Dendritic cell treated with granulocyte-macrophage colony-stimulating factor and Interleukin-4, amounts not matched to agents 40 ng/mL and 50 ng/mL, for 4 days (primary cell): ENCODE results near the gene ELF4.

ENCODE experiments used
- H3K27ac Mint-ChIP-seq: one replicate; pipeline ENCODE4 v1.8.0; 2022; ENCODE audit warnings: mild to moderate bottlenecking, mixed read lengths
- H3K27me3 Mint-ChIP-seq: one replicate; pipeline ENCODE4 v1.8.0; 2022; ENCODE audit warnings: mild to moderate bottlenecking, mixed read lengths
- H3K36me3 Mint-ChIP-seq: one replicate; pipeline ENCODE4 v1.8.0; 2022; ENCODE audit warnings: low read depth, mixed read lengths
- H3K4me1 Mint-ChIP-seq: one replicate; pipeline ENCODE4 v1.8.0; 2022; ENCODE audit warnings: low read depth, mixed read lengths
- H3K4me3 Mint-ChIP-seq: one replicate; pipeline ENCODE4 v1.8.0; 2022; ENCODE audit warnings: mild to moderate bottlenecking, moderate library complexity, mixed read lengths
- H3K9me3 Mint-ChIP-seq: one replicate; pipeline ENCODE4 v1.8.0; 2022; ENCODE audit warnings: mixed read lengths
- intact Hi-C: fragments of 100-400 bp; cut with micrococcal nuclease; formaldehyde crosslinking; loops from one replicate; pipeline ENCODE4 v1.15.0; 2022

Gene ELF4

DNA sequence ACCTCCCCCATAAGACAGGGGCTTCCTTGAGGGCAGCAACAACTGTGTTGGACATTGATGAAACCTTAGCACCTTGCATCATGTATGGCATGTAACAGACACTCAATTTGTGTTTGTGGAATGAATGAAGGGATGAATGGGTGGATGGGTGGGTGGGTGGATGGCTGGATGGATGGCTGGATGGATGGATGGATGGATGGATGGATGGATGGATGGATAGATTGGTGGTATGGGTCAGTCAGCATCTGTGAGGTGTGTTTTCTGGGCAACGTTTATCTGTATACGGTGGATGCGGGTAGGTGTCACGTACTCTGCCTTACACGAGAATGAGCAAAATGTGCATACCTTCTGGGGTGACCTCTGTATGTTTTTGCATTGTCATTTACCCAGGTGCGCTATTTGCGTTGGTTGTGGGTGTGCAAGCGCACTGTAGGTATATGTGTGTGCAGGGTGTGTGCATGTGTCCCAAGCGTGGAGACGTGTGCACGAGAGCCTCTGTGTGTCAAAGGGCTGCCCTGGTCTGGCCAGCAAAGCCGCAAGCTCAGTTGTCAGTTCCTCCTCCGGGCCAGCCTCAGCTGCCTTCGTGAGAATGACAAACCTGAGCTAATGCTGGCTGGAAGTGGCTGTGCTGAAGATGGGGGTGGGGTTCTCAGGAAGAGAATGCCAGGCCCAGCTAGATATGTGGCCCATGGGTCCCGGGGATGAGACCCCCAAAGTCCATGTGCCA lies 26.5 kb downstream of the ELF4 start:
- Mint-ChIP-seq H3K4me1 (peaks cover 83% of the 10 kb centered on the region), H3K27me3 (no peaks in the 10 kb centered on the region), H3K27ac (peak overlapping the region; percentile 89), H3K4me3 (peak overlapping the region; percentile 64), H3K9me3 (no peaks in the 10 kb centered on the region), H3K36me3 (peaks cover 51% of the 10 kb centered on the region)
- intact Hi-C loops: no loop called here

GRCh38 chrX:130083107-130083490 lies 27.2 kb downstream of the ELF4 start:
- peak overlapping the region; percentile 46 for H3K4me3 Mint-ChIP-seq
- H3K9me3 Mint-ChIP-seq: no peaks in the 10 kb centered on the region
- peaks cover 55% of the 10 kb centered on the region for H3K36me3 Mint-ChIP-seq
- peaks cover 79% of the 10 kb centered on the region for H3K4me1 Mint-ChIP-seq
- intact Hi-C loops: no loop called here
- H3K27me3 Mint-ChIP-seq: no peaks in the 10 kb centered on the region
- peak overlapping the region; percentile 89 for H3K27ac Mint-ChIP-seq

- Mint-ChIP-seq H3K9me3 (no peaks in the 10 kb centered on the region), H3K36me3 (peaks cover 49% of the 10 kb centered on the region), H3K4me1 (peaks cover 73% of the 10 kb centered on the region), H3K27me3 (no peaks in the 10 kb centered on the region), H3K4me3 (peak overlapping the region; percentile 46), H3K27ac (peak overlapping the region; percentile 89)
- intact Hi-C loops: loop anchor here (1.0 kb wide), 2 partner anchors 28 to 38 kb away; partner anchors contain the start of gene ELF4
Measured at GRCh38 chrX:130082244-130083106, 27.8 kb downstream of the ELF4 start.

GRCh38 chrX:130081421-130082045 lies 28.8 kb downstream of the ELF4 start:
- Mint-ChIP-seq H3K36me3 (peaks cover 52% of the 10 kb centered on the region), H3K27ac (peak overlapping the region; percentile 89), H3K4me1 (peaks cover 65% of the 10 kb centered on the region), H3K4me3 (peak overlapping the region; percentile 52), H3K27me3 (no peaks in the 10 kb centered on the region), H3K9me3 (no peaks in the 10 kb centered on the region)
- intact Hi-C loops: loop anchor here (1.0 to 2.0 kb wide), 3 partner anchors 29 to 109 kb away; partner anchors contain the start of gene ELF4

GRCh38 chrX:130080791-130081367 lies 29.4 kb downstream of the ELF4 start:
- peaks cover 59% of the 10 kb centered on the region for H3K4me1 Mint-ChIP-seq
- H3K27ac Mint-ChIP-seq: peak overlapping the region; percentile 89
- no peaks in the 10 kb centered on the region for H3K27me3 Mint-ChIP-seq
- H3K36me3 Mint-ChIP-seq: peaks cover 53% of the 10 kb centered on the region
- intact Hi-C loops: loop anchor here (2.0 kb wide), 1 partner anchor 110 kb away; no protein-coding TSS in a partner anchor
- H3K9me3 Mint-ChIP-seq: no peaks in the 10 kb centered on the region
- H3K4me3 Mint-ChIP-seq: no peak overlapping the region

DNA sequence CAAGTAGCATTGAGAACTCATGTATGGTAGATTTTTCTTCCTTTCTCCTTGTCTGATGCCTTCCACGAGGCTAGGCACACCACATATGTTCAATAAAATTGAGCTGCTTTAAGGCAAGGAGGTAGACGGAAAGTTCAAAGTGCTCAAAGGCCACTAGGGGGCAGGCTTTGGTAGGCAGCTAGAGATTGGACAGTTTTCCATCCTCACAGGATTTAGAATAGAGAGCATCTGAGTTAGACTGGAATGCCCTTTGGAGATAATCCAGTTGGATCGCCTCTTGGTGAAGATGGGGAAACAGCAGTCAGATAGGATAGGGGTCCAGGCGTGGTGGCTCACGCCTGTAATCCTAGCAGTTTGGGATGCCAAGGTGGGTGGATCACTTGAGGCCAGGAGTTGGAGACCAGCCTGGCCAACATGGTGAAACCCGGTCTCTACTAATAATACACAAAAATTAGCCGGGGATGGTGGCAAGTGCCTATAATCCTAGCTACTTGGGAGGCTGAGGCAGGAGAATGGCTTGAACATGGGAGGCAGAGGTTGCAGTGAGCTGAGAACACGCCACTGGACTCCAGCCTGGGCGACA lies 30.4 kb downstream of the ELF4 start:
- intact Hi-C loops: loop anchor here (2.0 kb wide), 1 partner anchor 111 kb away; no protein-coding TSS in a partner anchor
- H3K4me1 Mint-ChIP-seq: peaks cover 49% of the 10 kb centered on the region
- H3K9me3 Mint-ChIP-seq: no peaks in the 10 kb centered on the region
- no peaks in the 10 kb centered on the region for H3K27me3 Mint-ChIP-seq
- H3K4me3 Mint-ChIP-seq: no peak overlapping the region
- H3K27ac Mint-ChIP-seq: no peak overlapping the region
- H3K36me3 Mint-ChIP-seq: peaks cover 58% of the 10 kb centered on the region

GRCh38 chrX:130075777-130076176 lies 34.5 kb downstream of the ELF4 start:
- Mint-ChIP-seq H3K36me3 (peaks cover 83% of the 10 kb centered on the region), H3K27ac (no peak overlapping the region), H3K4me1 (peaks cover 9% of the 10 kb centered on the region), H3K4me3 (no peak overlapping the region), H3K9me3 (no peaks in the 10 kb centered on the region), H3K27me3 (no peaks in the 10 kb centered on the region)
- intact Hi-C loops: no loop called here

DNA sequence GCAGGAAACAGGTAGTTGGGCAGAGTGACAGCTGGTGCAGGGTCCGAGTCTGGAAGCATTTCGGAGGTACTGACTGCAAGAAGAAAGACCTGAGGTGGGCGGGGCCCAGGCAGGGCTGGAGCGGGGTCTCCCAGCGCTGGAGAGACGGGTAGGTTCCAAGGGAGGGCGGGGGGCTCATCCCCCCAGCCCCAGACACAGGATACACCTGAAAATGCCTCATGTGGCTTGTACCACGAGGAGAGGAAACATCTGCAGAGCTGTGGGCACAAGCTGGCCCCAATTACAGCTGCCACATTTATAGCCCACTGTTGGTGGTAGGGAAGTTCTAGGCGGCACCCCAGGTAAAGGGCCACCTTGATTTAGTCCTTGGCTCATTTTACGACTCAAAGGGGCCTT lies 38.0 kb downstream of the ELF4 start:
- no peaks in the 10 kb centered on the region for H3K9me3 Mint-ChIP-seq
- intact Hi-C loops: no loop called here
- no peaks in the 10 kb centered on the region for H3K4me1 Mint-ChIP-seq
- peaks cover 91% of the 10 kb centered on the region for H3K36me3 Mint-ChIP-seq
- H3K27me3 Mint-ChIP-seq: no peaks in the 10 kb centered on the region
- no peak overlapping the region for H3K27ac Mint-ChIP-seq
- H3K4me3 Mint-ChIP-seq: no peak overlapping the region

DNA sequence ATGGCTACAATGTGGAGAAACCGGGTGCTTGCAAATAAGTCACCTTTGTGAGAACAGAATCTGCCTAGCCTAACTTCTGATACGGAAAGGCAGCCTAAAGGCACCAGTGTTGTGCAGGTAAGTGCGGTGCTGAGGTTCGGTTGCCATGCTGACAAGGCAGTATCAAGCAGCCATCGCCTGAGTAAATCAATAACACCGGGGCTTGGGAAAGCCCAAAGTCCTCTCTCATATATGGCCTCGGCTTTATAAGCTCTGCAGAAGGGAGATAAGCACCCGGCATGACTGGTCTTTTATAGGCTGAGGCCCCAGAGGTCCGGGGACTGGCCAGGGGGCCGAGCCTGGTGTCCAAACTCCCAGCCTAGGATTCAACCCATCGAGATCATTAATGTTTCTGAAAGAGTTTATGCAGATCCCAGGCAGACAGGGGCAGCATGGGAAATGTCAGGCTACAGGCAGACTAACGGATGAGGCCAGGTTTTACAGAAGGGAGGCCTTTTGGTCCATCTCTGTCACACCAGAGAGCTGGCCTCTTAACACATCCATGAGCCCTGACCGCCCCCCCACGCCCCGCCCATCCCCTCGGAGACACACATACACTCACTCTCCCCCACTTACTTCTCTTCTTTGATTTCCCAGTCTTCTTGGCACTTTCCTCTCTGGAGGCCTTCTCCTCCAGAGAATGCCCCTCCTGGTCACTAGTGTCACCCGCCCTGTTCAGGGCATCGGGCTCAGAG lies 38.5 kb downstream of the ELF4 start:
- Mint-ChIP-seq H3K27me3 (no peaks in the 10 kb centered on the region), H3K9me3 (no peaks in the 10 kb centered on the region), H3K27ac (no peak overlapping the region), H3K36me3 (peaks cover 94% of the 10 kb centered on the region), H3K4me3 (no peak overlapping the region), H3K4me1 (no peaks in the 10 kb centered on the region)
- intact Hi-C loops: no loop called here

GRCh38 chrX:130066975-130067615 lies 43.2 kb downstream of the ELF4 start:
- no peaks in the 10 kb centered on the region for H3K9me3 Mint-ChIP-seq
- no peaks in the 10 kb centered on the region for H3K4me1 Mint-ChIP-seq
- H3K36me3 Mint-ChIP-seq: peaks cover 77% of the 10 kb centered on the region
- no peak overlapping the region for H3K27ac Mint-ChIP-seq
- no peak overlapping the region for H3K4me3 Mint-ChIP-seq
- intact Hi-C loops: loop anchor here (10.0 kb wide), 1 partner anchor 142 kb away; no protein-coding TSS in a partner anchor
- no peaks in the 10 kb centered on the region for H3K27me3 Mint-ChIP-seq

- intact Hi-C loops: loop anchor here (2.0 to 10.0 kb wide), 2 partner anchors 136 to 454 kb away; no protein-coding TSS in a partner anchor
- Mint-ChIP-seq H3K4me3 (peak overlapping the region; percentile 82), H3K36me3 (peaks cover 31% of the 10 kb centered on the region), H3K4me1 (peaks cover 16% of the 10 kb centered on the region), H3K27ac (peak overlapping the region; percentile 90), H3K9me3 (no peaks in the 10 kb centered on the region), H3K27me3 (no peaks in the 10 kb centered on the region)
Measured at GRCh38 chrX:130060122-130061069, 49.9 kb downstream of the ELF4 start.

DNA sequence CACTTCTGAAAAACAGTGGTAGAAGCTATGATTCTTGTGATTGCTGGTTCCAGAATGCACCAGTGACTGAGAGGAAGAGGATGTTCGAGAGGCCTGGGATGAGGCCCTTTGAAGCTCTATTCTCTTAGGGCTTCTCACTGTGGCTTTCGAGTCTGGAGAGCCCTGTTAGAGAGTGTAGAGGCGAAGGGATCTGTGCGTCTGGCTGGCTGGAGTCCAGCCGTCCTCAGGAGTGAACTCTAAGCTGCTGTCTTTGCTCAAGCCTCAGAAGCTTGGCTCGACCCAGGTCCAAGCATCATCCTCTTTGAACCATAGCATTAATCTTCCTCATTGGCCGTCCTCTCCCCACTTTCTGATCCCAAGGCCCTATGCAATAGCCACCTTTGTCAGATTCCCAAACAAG lies 51.6 kb downstream of the ELF4 start:
- H3K36me3 Mint-ChIP-seq: peaks cover 35% of the 10 kb centered on the region
- H3K4me3 Mint-ChIP-seq: no peak overlapping the region
- H3K4me1 Mint-ChIP-seq: peaks cover 16% of the 10 kb centered on the region
- H3K27ac Mint-ChIP-seq: no peak overlapping the region
- no peaks in the 10 kb centered on the region for H3K9me3 Mint-ChIP-seq
- intact Hi-C loops: no loop called here
- H3K27me3 Mint-ChIP-seq: no peaks in the 10 kb centered on the region
